Endodermal cell (in vitro differentiated cells): ENCODE data around the gene ELMO1. TPM values are rescaled to one million over a fixed set of nuclear protein-coding genes. Genes with fewer than 3 reads are reported as not detected.

Experiments
- DNase-seq: peaks from one replicate; pipeline ENCODE4 v3.0.0-alpha.2; 2017
- H3K27ac ChIP-seq: 2 replicates; pipeline ENCODE4 v1.5.1; 2013; ENCODE audit warnings: mild to moderate bottlenecking, low read depth, low read length, moderate library complexity
- H3K27me3 ChIP-seq: 2 replicates; pipeline ENCODE4 v1.6.1; 2013; ENCODE audit warnings: mild to moderate bottlenecking, low read length, moderate library complexity; ENCODE audit not compliant: insufficient read depth, control insufficient read depth, poor library complexity, severe bottlenecking
- H3K36me3 ChIP-seq: 2 replicates; pipeline ENCODE4 v1.7.0; 2013; ENCODE audit warnings: mild to moderate bottlenecking, low read length, moderate library complexity; ENCODE audit not compliant: control insufficient read depth, insufficient read depth
- H3K4me1 ChIP-seq: one replicate; pipeline ENCODE4 v1.7.0; 2013; ENCODE audit warnings: low read length; ENCODE audit not compliant: control insufficient read depth, insufficient read depth
- H3K4me3 ChIP-seq: 2 replicates; pipeline ENCODE4 v1.5.1; 2013; ENCODE audit warnings: mild to moderate bottlenecking, low read length, moderate library complexity
- H3K9ac ChIP-seq: 2 replicates; pipeline ENCODE4 v1.6.1; 2013; ENCODE audit warnings: mild to moderate bottlenecking, low read length, moderate library complexity; ENCODE audit not compliant: poor library complexity, severe bottlenecking; ENCODE audit errors: extremely low read depth
- H3K9me3 ChIP-seq: 2 replicates; pipeline ENCODE4 v1.6.1; 2013; ENCODE audit warnings: mild to moderate bottlenecking, low read length, moderate library complexity; ENCODE audit not compliant: control insufficient read depth
- H3K27ac Mint-ChIP-seq: 2 replicates; pipeline ENCODE4 v1.8.0; 2020; ENCODE audit warnings: mixed read lengths
- H3K27me3 Mint-ChIP-seq: 2 replicates; pipeline ENCODE4 v1.8.0; 2021; ENCODE audit warnings: mild to moderate bottlenecking, mixed read lengths; ENCODE audit not compliant: insufficient read depth
- H3K36me3 Mint-ChIP-seq: 2 replicates; pipeline ENCODE4 v1.8.0; 2020; ENCODE audit warnings: low read depth, mixed read lengths
- H3K4me1 Mint-ChIP-seq: 2 replicates; pipeline ENCODE4 v1.8.0; 2020; ENCODE audit warnings: mixed read lengths
- H3K4me3 Mint-ChIP-seq: 2 replicates; pipeline ENCODE4 v1.8.0; 2020; ENCODE audit warnings: mild to moderate bottlenecking, moderate library complexity, mixed read lengths
- H3K9me3 Mint-ChIP-seq: 2 replicates; pipeline ENCODE4 v1.8.0; 2020; ENCODE audit warnings: mild to moderate bottlenecking, mixed read lengths
- WGBS, 2 experiments: methylation state at CpG; one replicate each; pipeline versions ENCODE4 v1.1.5 to v1.1.7; 2013; ENCODE audit warnings: missing lambda C conversion rate in 2 of 2, mixed read lengths in 1 of 2; ENCODE audit not compliant: insufficient coverage in 1 of 2, insufficient read length in 1 of 2; 5-methylcytosine and 5-hydroxymethylcytosine counted together
- total RNA-seq, 2 donors: library from RNA; stranded (reverse); fragmentation: NEBNext Ultra II Directional in 1 of 2; extraction: Animal tissue kit (Norgen Biotek cat#: 25700) in 1 of 2; gene quantifications; 2 replicates in 1 of 2; 3 replicates in 1 of 2; pipeline ENCODE4 v1.2.1, GENCODE V29; 2021
- TF ChIP-seq, protein P1 (sequence below): fragments of 200-600 bp; sonication (generic); conservative IDR thresholded peaks from 2 replicates; pipeline ENCODE4 v1.5.0; 2021; ENCODE audit warnings: antibody characterized with exemption, mild to moderate bottlenecking

The ELMO1 gene
- total RNA-seq, 2 donors from 2014 or later = 120 to 131 TPM

DNA sequence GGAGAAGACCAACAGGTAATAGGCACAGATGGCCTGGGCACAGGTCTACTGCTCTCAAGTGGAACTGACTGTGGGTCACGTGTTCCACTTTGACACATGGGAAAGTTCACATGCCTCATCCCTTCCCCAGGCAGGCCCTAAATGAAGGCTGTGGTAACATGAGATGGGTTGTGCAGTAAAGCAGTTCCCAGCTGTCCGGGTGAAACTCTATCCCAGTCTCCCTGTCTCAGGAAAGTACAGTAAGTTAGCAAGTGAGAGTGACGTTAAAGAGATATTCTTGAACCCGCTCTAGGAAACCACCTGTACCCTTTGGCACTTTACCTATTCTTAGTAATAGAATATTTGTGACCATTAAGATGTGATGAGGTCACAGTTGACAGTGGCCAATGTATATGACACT lies 380.6 kb downstream of the ELMO1 start:
- no peak overlapping the region for H3K27ac ChIP-seq
- H3K9me3 ChIP-seq = no peaks in the 10 kb centered on the region
- peaks cover 4% of the 10 kb centered on the region for H3K36me3 ChIP-seq
- 88 to 100% methylated on average over 3 to 4 of the region's 4 CpGs for WGBS, 2 experiments
- TF ChIP-seq, protein P1, sequence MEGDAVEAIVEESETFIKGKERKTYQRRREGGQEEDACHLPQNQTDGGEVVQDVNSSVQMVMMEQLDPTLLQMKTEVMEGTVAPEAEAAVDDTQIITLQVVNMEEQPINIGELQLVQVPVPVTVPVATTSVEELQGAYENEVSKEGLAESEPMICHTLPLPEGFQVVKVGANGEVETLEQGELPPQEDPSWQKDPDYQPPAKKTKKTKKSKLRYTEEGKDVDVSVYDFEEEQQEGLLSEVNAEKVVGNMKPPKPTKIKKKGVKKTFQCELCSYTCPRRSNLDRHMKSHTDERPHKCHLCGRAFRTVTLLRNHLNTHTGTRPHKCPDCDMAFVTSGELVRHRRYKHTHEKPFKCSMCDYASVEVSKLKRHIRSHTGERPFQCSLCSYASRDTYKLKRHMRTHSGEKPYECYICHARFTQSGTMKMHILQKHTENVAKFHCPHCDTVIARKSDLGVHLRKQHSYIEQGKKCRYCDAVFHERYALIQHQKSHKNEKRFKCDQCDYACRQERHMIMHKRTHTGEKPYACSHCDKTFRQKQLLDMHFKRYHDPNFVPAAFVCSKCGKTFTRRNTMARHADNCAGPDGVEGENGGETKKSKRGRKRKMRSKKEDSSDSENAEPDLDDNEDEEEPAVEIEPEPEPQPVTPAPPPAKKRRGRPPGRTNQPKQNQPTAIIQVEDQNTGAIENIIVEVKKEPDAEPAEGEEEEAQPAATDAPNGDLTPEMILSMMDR = no peak
- no peak overlapping the region for H3K4me3 ChIP-seq
- H3K9ac ChIP-seq = no peak overlapping the region
- H3K36me3 Mint-ChIP-seq = peaks cover 4% of the 10 kb centered on the region
- no peak for DNase-seq
- H3K4me1 ChIP-seq = no peaks in the 10 kb centered on the region
- no peak overlapping the region for H3K4me3 Mint-ChIP-seq
- H3K9me3 Mint-ChIP-seq = no peaks in the 10 kb centered on the region
- no peaks in the 10 kb centered on the region for H3K27me3 ChIP-seq
- H3K4me1 Mint-ChIP-seq = peaks cover 2% of the 10 kb centered on the region
- H3K27me3 Mint-ChIP-seq = no peaks in the 10 kb centered on the region
- no peak overlapping the region for H3K27ac Mint-ChIP-seq

DNA sequence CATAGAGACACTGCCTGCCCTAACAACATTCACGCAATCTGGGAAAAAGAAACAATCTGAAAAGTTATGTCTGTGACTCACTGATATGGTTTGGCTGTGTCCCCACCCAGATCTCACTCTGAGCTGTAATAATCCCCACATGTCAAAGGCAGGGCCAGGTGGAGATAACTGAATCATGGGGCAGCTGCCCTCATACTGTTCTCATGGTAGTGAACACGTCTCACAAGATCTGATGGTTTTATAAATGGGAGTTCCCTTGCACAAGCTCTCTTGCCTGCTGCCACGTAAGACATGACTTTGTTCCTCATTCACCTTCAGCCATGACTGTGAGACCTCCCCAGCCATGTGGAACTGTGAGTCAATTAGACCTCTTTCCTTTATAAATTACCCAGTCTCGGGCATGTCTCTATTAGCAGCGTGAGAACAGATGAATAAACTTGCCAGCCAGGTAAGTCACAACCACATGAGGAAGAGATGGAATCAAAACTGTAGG lies 382.8 kb downstream of the ELMO1 start:
- H3K27me3 Mint-ChIP-seq = no peaks in the 10 kb centered on the region
- Histone ChIP-seq H3K9me3 (no peaks in the 10 kb centered on the region), H3K4me1 (no peaks in the 10 kb centered on the region), H3K27me3 (no peaks in the 10 kb centered on the region), H3K9ac (no peak overlapping the region), H3K36me3 (peaks cover 4% of the 10 kb centered on the region), H3K4me3 (no peak overlapping the region), H3K27ac (no peak overlapping the region)
- no peaks in the 10 kb centered on the region for H3K9me3 Mint-ChIP-seq
- peaks cover 9% of the 10 kb centered on the region for H3K36me3 Mint-ChIP-seq
- H3K4me1 Mint-ChIP-seq = no peaks in the 10 kb centered on the region
- no peak overlapping the region for H3K27ac Mint-ChIP-seq
- no peak for DNase-seq
- no peak overlapping the region for H3K4me3 Mint-ChIP-seq
- WGBS, 2 experiments = 87 to 93% methylated on average over 4 to 5 of the region's 5 CpGs
- TF ChIP-seq, protein P1 = no peak

DNA sequence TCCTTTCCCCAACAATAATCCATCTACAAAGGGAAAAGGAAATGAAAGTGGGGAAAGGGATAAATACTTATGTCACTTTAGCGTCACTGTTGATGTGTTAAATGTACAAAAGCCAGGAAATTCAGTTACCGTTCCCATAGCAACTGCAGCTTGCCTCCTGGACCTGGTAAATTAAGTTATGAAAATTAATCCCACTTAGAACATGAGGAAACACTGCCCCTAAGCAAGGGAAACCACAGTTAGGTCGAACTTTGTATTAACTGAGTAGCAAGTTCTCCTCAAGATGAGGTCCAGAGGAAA lies 386.2 kb downstream of the ELMO1 start:
- Histone ChIP-seq H3K4me3 (no peak overlapping the region), H3K4me1 (no peaks in the 10 kb centered on the region), H3K9me3 (peaks cover 13% of the 10 kb centered on the region), H3K36me3 (no peaks in the 10 kb centered on the region), H3K27me3 (no peaks in the 10 kb centered on the region), H3K27ac (no peak overlapping the region), H3K9ac (no peak overlapping the region)
- WGBS, 2 experiments = 91 to 95% methylated on average over 2 to 3 of the region's 3 CpGs
- H3K27me3 Mint-ChIP-seq = no peaks in the 10 kb centered on the region
- no peak overlapping the region for H3K4me3 Mint-ChIP-seq
- no peak for DNase-seq
- H3K4me1 Mint-ChIP-seq = no peaks in the 10 kb centered on the region
- H3K36me3 Mint-ChIP-seq = peaks cover 21% of the 10 kb centered on the region
- no peak overlapping the region for H3K27ac Mint-ChIP-seq
- H3K9me3 Mint-ChIP-seq = peaks cover 5% of the 10 kb centered on the region
- TF ChIP-seq, protein P1 = no peak
